OCI-LY3 (cell line): ENCODE results near the gene ROR2.

Source experiments
- EZH2phosphoT487 ChIP-seq: fragments of 200-600 bp; shearing (Covaris generic); IDR thresholded peaks from 2 replicates; pipeline ENCODE4 v1.6.1; 2018; ENCODE audit warnings: antibody characterized with exemption, mixed run types, low read depth
- TF ChIP-seq, protein P1 (sequence below): fragments of 200-600, 300-600 bp; sonication (generic); IDR thresholded peaks from 2 replicates; pipeline ENCODE4 v1.5.1; 2014; ENCODE audit warnings: antibody characterized with exemption, low read length, low read depth

DNA sequence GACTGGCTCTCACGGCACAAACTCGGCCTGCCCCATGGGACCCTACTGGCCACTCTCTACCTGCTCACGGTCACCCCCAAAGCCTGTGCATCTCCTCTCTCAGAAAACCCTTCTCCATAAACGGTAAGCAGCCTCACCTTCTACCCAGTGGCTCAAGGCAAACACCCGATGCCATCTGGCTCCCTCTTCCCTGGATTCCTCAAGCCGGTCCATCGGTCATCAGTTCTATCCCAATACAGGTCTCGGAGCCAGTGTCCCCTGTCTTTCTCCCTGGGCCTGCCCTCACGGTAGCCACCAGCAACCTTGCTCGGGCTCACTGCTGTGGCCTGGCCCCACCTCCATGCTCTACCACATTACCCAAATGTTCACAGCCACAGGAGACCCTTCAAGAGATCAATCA is 134.1 kb downstream of the ROR2 start:
- TF ChIP-seq, protein P1, sequence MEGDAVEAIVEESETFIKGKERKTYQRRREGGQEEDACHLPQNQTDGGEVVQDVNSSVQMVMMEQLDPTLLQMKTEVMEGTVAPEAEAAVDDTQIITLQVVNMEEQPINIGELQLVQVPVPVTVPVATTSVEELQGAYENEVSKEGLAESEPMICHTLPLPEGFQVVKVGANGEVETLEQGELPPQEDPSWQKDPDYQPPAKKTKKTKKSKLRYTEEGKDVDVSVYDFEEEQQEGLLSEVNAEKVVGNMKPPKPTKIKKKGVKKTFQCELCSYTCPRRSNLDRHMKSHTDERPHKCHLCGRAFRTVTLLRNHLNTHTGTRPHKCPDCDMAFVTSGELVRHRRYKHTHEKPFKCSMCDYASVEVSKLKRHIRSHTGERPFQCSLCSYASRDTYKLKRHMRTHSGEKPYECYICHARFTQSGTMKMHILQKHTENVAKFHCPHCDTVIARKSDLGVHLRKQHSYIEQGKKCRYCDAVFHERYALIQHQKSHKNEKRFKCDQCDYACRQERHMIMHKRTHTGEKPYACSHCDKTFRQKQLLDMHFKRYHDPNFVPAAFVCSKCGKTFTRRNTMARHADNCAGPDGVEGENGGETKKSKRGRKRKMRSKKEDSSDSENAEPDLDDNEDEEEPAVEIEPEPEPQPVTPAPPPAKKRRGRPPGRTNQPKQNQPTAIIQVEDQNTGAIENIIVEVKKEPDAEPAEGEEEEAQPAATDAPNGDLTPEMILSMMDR, result no peak
- TF ChIP-seq EZH2phosphoT487, result no peak
